Mucosa of rectum (tissue), 2 donors: ENCODE measurements around the gene CHCHD6.

ENCODE experiments used
- H3K27ac ChIP-seq, 2 donors: one replicate each; pipeline ENCODE4 v1.7.0; 2013; ENCODE audit warnings: inconsistent platforms in 2 of 2, low read depth in 2 of 2, low read length in 2 of 2
- H3K27me3 ChIP-seq, 2 donors: one replicate each; pipeline ENCODE4 v1.7.0; 2013; ENCODE audit warnings: low read length in 2 of 2; ENCODE audit not compliant: control insufficient read depth in 2 of 2, insufficient read depth in 2 of 2
- H3K36me3 ChIP-seq, 2 donors: one replicate each; pipeline ENCODE4 v1.7.0; 2013; ENCODE audit warnings: low read length in 2 of 2; ENCODE audit not compliant: control insufficient read depth in 2 of 2, insufficient read depth in 2 of 2
- H3K4me1 ChIP-seq, 2 donors: one replicate each; pipeline ENCODE4 v1.7.0; 2013; ENCODE audit warnings: low read length in 2 of 2, mild to moderate bottlenecking in 1 of 2; ENCODE audit not compliant: control insufficient read depth in 2 of 2, insufficient read depth in 2 of 2
- H3K4me3 ChIP-seq, 2 donors: one replicate each; pipeline ENCODE4 v1.7.0; 2013; ENCODE audit warnings: low read length in 2 of 2
- H3K9ac ChIP-seq, 2 donors: one replicate each; pipeline ENCODE4 v1.7.0; 2013; ENCODE audit warnings: low read length in 2 of 2, low read depth in 1 of 2, mild to moderate bottlenecking in 1 of 2
- H3K9me3 ChIP-seq, 2 donors: one replicate each; pipeline ENCODE4 v1.7.0; 2013; ENCODE audit warnings: low read length in 2 of 2; ENCODE audit not compliant: control insufficient read depth in 2 of 2
- donor health status: healthy.
- donor health status: Normal muscosa, but diverticular disease.

Gene CHCHD6

DNA sequence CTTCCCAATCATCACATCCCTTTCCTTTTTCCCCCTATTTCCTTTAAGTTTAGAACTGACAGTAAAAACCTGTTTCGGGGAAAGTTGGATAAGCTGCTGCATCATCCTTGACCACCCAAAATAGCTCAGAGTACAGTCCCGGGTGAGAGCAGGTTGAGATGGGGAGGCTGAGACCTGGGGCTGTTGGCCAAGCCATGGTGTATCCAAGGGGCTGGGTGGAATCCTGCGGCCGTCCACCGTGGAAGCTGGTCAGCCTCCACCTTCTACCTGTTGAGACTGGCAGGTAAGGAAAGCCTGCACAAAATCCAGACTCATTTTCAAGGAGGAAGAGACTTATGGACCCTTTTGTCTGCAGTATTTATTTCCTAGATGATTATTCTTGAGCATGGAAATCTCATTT lies 150.6 kb downstream of the CHCHD6 start:
- no peak overlapping the region for H3K4me3 ChIP-seq
- no peak overlapping the region for H3K27ac ChIP-seq
- no peaks in the 10 kb centered on the region for H3K27me3 ChIP-seq
- H3K9me3 ChIP-seq: no peaks in the 10 kb centered on the region
- H3K4me1 ChIP-seq: no peaks in the 10 kb centered on the region
- H3K9ac ChIP-seq: no peak overlapping the region
- peaks cover 0 to 7% of the 10 kb centered on the region in 2 donors for H3K36me3 ChIP-seq

DNA sequence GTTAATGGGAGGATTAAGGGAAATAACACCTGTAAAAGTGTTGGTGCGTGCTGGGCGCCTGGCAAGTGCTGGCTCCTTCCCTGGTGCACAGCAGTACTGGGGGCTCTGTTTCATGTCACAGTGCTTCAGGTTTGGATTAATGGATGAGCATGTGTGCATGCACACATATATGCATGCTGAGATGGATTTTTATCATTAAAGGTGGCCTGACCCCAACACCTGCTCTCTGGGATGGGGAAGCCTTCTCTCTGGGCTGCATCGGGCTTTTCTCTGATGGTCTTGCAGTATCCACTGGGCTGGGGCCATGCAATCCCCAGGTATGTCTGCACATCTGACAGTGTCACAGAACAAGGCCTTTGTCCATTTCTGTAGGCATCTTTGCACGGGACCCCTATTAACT lies 151.3 kb downstream of the CHCHD6 start:
- Histone ChIP-seq H3K27ac (no peak overlapping the region), H3K27me3 (no peaks in the 10 kb centered on the region), H3K9ac (no peak overlapping the region), H3K4me1 (no peaks in the 10 kb centered on the region), H3K4me3 (no peak overlapping the region), H3K9me3 (no peaks in the 10 kb centered on the region), H3K36me3 (peaks cover 0 to 7% of the 10 kb centered on the region in 2 donors)

DNA sequence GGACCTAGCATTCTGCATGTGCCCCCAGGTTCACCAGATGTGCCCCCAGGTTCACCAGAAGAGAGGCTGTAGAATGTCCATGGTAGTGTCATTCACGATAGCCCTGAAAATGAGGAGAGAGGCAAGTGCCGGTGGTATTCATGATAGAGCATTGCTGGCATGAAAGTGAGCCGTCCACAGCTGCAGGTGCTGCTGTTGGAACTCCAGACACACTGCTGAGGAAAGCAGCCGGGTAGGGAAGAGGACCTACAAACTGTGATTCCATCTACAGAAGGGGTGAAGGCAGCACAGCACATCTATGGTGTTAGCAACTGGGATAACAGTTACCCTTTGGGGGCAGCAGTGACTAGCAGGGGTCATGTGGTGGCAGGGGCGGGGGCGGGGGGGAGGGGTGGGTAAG lies 153.9 kb downstream of the CHCHD6 start:
- no peak overlapping the region for H3K4me3 ChIP-seq
- no peaks in the 10 kb centered on the region for H3K9me3 ChIP-seq
- no peak overlapping the region for H3K9ac ChIP-seq
- H3K4me1 ChIP-seq: no peaks in the 10 kb centered on the region
- H3K36me3 ChIP-seq: peaks cover 0 to 2% of the 10 kb centered on the region in 2 donors
- no peak overlapping the region for H3K27ac ChIP-seq
- no peaks in the 10 kb centered on the region for H3K27me3 ChIP-seq

DNA sequence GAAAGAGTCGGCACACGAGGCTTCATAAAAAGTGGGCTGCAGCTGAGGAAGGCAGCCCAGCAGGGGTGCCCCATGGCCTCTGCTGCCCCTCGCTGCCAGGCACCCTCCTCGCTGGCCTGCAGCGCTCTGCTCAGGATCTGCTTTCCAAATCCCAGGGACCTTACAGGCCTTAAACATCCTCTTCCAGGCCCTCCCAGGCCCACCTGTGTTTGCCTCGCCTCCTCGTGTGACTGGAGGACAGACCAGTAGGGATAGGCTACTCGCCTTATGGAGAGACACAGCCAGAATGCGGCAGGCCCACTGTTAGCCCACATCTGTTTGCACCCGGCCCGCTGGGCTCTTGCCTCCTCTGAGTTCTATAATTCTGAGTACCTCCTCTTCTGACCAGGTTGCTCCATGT lies 154.4 kb downstream of the CHCHD6 start:
- Histone ChIP-seq H3K27ac (no peak overlapping the region), H3K9me3 (no peaks in the 10 kb centered on the region), H3K27me3 (no peaks in the 10 kb centered on the region), H3K4me1 (no peaks in the 10 kb centered on the region), H3K36me3 (peaks cover 0 to 2% of the 10 kb centered on the region in 2 donors), H3K9ac (no peak overlapping the region), H3K4me3 (no peak overlapping the region)

DNA sequence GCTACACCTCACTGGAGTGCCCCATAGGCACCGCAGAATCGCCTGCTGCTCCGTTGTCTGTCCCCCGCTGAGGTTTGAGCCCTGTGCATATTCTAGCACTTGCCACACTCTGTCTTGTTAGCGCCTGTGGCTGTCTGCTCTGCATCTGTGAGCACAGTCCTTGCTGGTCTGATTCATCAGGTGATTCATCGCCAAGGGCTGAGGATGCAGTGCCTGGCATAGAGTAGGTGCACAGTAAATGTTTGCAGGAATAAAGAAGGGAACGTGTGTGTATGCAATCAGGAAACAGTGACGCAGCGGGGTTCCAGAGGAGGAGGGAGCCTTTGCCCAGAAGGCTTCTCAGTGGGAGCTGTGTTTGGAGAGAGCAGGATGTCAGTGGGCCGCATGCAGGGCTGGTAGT lies 154.8 kb downstream of the CHCHD6 start:
- Histone ChIP-seq H3K4me1 (no peaks in the 10 kb centered on the region), H3K27ac (no peak overlapping the region), H3K9ac (no peak overlapping the region), H3K36me3 (peaks cover 0 to 2% of the 10 kb centered on the region in 2 donors), H3K27me3 (no peaks in the 10 kb centered on the region), H3K9me3 (no peaks in the 10 kb centered on the region), H3K4me3 (no peak overlapping the region)

DNA sequence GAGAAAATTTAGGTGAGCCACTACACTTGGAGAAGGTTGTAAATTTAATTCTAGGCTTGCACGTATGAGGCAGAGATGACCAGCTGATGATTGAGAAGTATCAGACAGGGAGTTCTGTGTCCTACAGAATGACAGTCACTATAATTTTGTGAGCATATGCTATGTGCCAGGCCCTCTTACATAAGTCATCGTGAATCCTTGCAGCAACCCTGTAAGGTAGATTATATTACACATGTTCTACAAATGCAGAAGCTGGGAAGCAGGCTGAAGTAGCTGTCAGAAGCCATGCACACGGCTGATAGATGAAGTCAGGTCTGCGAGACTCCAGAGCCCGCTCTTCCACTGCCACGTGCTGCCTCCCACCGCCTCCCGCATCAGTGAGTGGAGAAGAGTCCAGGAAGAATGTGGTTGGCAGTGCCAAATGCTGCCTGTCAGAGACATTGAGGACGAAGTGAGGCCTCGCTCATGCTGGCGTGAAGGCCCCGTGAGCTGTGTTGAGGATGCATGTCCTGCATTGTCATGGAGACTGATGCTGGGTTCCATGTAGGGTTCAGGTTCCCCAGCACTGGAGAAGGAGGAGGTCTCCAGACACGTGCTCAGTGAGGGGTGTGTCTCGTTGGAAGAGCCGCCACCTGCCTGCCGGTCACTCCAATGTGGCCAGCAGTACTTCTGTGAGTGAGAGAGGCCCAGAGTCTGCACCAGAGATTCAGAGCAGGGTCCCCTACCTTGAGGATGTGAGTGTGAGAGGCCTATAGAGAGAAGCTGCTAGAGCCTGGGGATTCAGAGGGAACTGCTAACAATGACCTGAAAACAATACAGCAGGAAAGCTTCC lies 155.6 kb downstream of the CHCHD6 start:
- Histone ChIP-seq H3K4me3 (no peak overlapping the region), H3K4me1 (no peaks in the 10 kb centered on the region), H3K9me3 (no peaks in the 10 kb centered on the region), H3K27ac (no peak overlapping the region), H3K9ac (no peak overlapping the region), H3K27me3 (no peaks in the 10 kb centered on the region), H3K36me3 (peaks cover 0 to 2% of the 10 kb centered on the region in 2 donors)

DNA sequence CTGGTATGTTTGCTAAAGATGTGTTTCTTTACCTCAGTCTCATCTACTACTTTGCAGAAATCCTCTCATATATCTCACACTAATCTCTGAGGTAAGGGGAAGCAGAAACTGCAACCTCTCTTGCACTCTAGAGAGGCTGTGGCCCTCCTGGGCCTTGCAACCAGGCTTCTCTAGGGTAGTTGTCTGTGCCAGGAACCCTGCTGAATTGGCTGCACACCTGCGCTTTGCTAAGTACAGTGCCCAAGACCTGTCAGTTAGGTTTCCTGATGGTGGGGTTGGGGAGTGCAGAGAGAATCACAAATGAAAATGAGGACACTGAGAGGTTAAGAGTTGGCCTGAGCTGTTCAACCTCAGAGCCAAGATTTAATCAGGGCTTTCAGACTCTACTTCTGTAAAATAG lies 161.7 kb downstream of the CHCHD6 start:
- Histone ChIP-seq H3K4me3 (no peak overlapping the region), H3K9me3 (no peaks in the 10 kb centered on the region)

DNA sequence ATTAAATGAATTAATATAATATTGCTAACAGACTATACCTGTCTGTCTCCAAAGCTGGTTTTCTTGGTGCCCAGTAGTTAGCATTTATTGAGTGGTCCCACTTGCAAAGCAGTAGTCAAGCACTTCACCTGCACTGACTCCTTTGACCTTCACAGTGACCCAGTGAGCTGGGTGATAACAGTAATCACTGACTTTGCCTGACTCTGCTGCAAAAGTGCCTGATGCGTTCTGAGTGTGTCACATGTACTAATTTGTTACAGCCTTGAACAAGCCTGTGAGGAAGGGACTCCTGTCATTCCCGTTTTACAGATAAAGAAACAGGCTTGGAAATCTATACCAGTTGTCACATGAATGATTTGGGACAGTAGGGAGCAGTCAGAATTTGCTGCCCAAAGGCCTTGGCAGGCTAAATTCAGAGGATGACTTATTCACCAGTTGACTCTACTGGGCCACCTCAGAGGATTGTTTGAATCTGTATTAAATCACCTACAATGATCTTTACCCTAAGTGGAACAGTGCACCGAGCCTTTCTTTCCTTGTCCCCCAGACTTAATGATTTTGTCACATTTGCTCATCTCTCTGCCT lies 162.2 kb downstream of the CHCHD6 start:
- H3K4me3 ChIP-seq: no peak overlapping the region
- H3K27ac ChIP-seq: no peak overlapping the region
- H3K9ac ChIP-seq: no peak overlapping the region
- no peaks in the 10 kb centered on the region for H3K9me3 ChIP-seq
- H3K27me3 ChIP-seq: no peaks in the 10 kb centered on the region
- no peaks in the 10 kb centered on the region for H3K36me3 ChIP-seq
- H3K4me1 ChIP-seq: no peaks in the 10 kb centered on the region

More for the DNA sequence above, 161.7 kb downstream of the CHCHD6 start:
- no peaks in the 10 kb centered on the region for H3K36me3 ChIP-seq
- no peak overlapping the region for H3K27ac ChIP-seq
- no peaks in the 10 kb centered on the region for H3K27me3 ChIP-seq
- no peak overlapping the region for H3K9ac ChIP-seq
- H3K4me1 ChIP-seq: no peaks in the 10 kb centered on the region

DNA sequence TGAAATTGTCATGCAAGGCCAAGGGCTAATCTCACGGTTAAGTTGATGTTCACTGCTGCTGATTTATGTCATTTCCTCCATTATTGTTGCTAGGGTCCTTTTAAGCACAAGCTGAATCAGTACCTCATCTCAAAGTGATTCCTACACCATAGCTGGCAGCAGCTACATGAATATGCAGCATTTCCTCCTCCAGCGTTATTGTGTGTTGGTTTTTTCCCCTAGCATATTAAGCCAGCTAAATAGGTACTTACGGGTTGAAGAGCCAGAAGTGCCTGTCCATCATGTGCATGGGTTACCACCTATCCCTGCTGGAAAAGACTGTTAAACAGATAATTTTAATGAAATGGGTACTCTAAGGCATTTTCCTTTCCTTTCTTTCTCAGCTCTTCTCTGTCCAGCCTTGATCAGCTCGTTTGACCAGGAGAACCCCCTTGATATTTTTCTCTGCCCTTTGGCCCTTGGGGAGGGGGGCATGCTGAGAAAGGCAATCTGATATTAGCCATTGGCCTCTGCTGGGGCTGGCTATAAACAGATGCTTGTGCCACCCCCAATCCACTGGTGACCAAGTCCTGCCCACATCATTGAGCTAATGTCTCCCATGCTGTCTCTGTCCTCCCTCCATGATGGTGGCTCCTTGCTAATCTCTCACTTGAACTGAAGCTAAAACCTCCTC lies 163.3 kb downstream of the CHCHD6 start:
- no peak overlapping the region for H3K27ac ChIP-seq
- H3K27me3 ChIP-seq: no peaks in the 10 kb centered on the region
- H3K36me3 ChIP-seq: no peaks in the 10 kb centered on the region
- H3K9me3 ChIP-seq: no peaks in the 10 kb centered on the region
- no peak overlapping the region for H3K9ac ChIP-seq
- H3K4me3 ChIP-seq: no peak overlapping the region
- no peaks in the 10 kb centered on the region for H3K4me1 ChIP-seq

DNA sequence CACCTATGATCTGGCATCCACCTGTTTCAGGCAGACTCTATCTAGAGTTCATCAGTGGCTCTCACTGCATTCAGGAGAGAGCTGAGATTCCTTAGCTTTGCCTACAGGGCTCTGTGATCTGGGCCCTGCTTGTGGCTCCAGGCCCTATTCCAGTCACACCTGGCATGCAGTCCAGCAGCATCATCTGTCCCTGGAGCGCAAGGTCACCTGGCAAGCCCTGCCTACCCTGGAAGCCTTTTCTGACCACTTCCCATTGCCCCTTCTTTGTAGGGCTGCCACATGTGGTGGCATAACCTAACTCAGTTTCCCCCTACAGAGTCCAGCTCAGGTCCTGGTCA lies 163.8 kb downstream of the CHCHD6 start:
- H3K36me3 ChIP-seq: no peaks in the 10 kb centered on the region
- no peaks in the 10 kb centered on the region for H3K4me1 ChIP-seq
- no peaks in the 10 kb centered on the region for H3K27me3 ChIP-seq
- no peak overlapping the region for H3K4me3 ChIP-seq
- H3K9me3 ChIP-seq: no peaks in the 10 kb centered on the region
- H3K27ac ChIP-seq: no peak overlapping the region
- no peak overlapping the region for H3K9ac ChIP-seq
